H1 (cell line): Measurements from ENCODE around the gene CLDN4. TPM values are rescaled to one million over a fixed set of nuclear protein-coding genes. Genes with fewer than 3 reads are reported as not detected.
A peak's percentile ranks its signal among the peaks of the same experiment; 100 is the strongest.

Source experiments
- BACH1 ChIP-seq: IDR thresholded peaks from 2 replicates; pipeline ENCODE4 v1.6.1; 2012; ENCODE audit warnings: low read length, improper control_type of control experiment
- CHD1 ChIP-seq: IDR thresholded peaks from 2 replicates; pipeline ENCODE4 v1.6.1; 2012; ENCODE audit warnings: low read depth, low read length, improper control_type of control experiment
- CHD2 ChIP-seq: IDR thresholded peaks from 2 replicates; pipeline ENCODE4 v1.6.1; 2012; ENCODE audit warnings: low read length, improper control_type of control experiment
- CTCF ChIP-seq, 3 experiments: IDR thresholded peaks; 1 replicate in 2 of 3; 2 replicates in 1 of 3; pipeline versions ENCODE4 v1.5.1 to v1.6.1; 2011; ENCODE audit warnings: low read length in 3 of 3, mild to moderate bottlenecking in 3 of 3, inconsistent platforms in 2 of 3, low read depth in 1 of 3, moderate library complexity in 1 of 3; ENCODE audit not compliant: insufficient read depth in 1 of 3; ENCODE audit errors: control extremely low read depth in 1 of 3
- EZH2 ChIP-seq: fragments of 200-600 bp; sonication (generic); IDR thresholded peaks from 2 replicates; pipeline ENCODE4 v1.7.1; 2012; ENCODE audit warnings: low read depth, mild to moderate bottlenecking, moderate library complexity, low read length, inconsistent platforms; ENCODE audit not compliant: severe bottlenecking
- JUND ChIP-seq: IDR thresholded peaks from 2 replicates; pipeline ENCODE4 v1.6.1; 2011; ENCODE audit warnings: mild to moderate bottlenecking, improper control_type of control experiment, low read length
- PHF8 ChIP-seq: fragments of 200-600 bp; sonication (generic); conservative IDR thresholded peaks from 2 replicates; pipeline ENCODE4 v1.7.1; 2012; ENCODE audit warnings: low read depth, mild to moderate bottlenecking, inconsistent platforms, low read length, moderate library complexity
- POLR2AphosphoS5 ChIP-seq: IDR thresholded peaks from 2 replicates; pipeline ENCODE4 v1.6.1; 2011; ENCODE audit warnings: low read depth, low read length
- RXRA ChIP-seq: IDR thresholded peaks from 2 replicates; pipeline ENCODE4 v1.6.1; 2011; ENCODE audit warnings: low read depth, mild to moderate bottlenecking, low read length, moderate library complexity; ENCODE audit not compliant: insufficient read depth
- SIN3A ChIP-seq, 2 experiments: IDR thresholded peaks in 1 of 2; conservative IDR thresholded peaks in 1 of 2; 2 replicates each; pipeline ENCODE4 v1.6.1; 2011 to 2012; ENCODE audit warnings: low read length in 2 of 2, improper control_type of control experiment in 1 of 2, low read depth in 1 of 2, mild to moderate bottlenecking in 1 of 2
- SIRT6 ChIP-seq: IDR thresholded peaks from one replicate; pipeline ENCODE4 v1.7.1; 2012; ENCODE audit warnings: low read length, inconsistent platforms
- TAF1 ChIP-seq: IDR thresholded peaks from 2 replicates; pipeline ENCODE4 v1.6.1; 2011; ENCODE audit warnings: mild to moderate bottlenecking, low read depth, low read length
- TBP ChIP-seq: IDR thresholded peaks from 2 replicates; pipeline ENCODE4 v1.6.1; 2011; ENCODE audit warnings: low read depth, low read length, improper control_type of control experiment
- TEAD4 ChIP-seq: IDR thresholded peaks from 2 replicates; pipeline ENCODE4 v1.6.1; 2012; ENCODE audit warnings: low read depth, low read length, inconsistent platforms, mixed read lengths
- ZNF274 ChIP-seq: IDR thresholded peaks from 2 replicates; pipeline ENCODE4 v1.7.0; 2012; ENCODE audit warnings: low read length, borderline replicate concordance; ENCODE audit errors: extremely low read depth
- polyA plus RNA-seq, 7 experiments: library from polyadenylated mRNA; depleted of rRNA in 3 of 7; stranded (reverse) in 5 of 7; unstranded in 2 of 7; fragments of >200 nt in 5 of 7; fragments of 200-250 nt in 2 of 7; gene quantifications; 1 replicate in 5 of 7; 2 replicates in 1 of 7; 4 replicates in 1 of 7; pipeline versions ENCODE4 v1.2.1 to v1.2.3, GENCODE V29; 2011 to 2013; ENCODE audit warnings: missing spikeins in 2 of 7, mixed read lengths in 2 of 7
- total RNA-seq: library from RNA; stranded (reverse); fragmentation: NEBNext Ultra II Directional; extraction: Animal tissue kit (Norgen Biotek cat#: 25700); gene quantifications from 2 replicates; pipeline ENCODE4 v1.2.1, GENCODE V29; 2021
- TF ChIP-seq, protein P1 (sequence below): IDR thresholded peaks from 2 replicates; pipeline ENCODE4 v1.6.1; 2012; ENCODE audit warnings: inconsistent platforms
- TF ChIP-seq, protein P2 (sequence below): IDR thresholded peaks from 2 replicates; pipeline ENCODE4 v1.6.1; 2012; ENCODE audit warnings: low read length, inconsistent platforms
- TF ChIP-seq, protein P3 (sequence below): IDR thresholded peaks from 2 replicates; pipeline ENCODE4 v1.6.1; 2011; ENCODE audit warnings: low read length, improper control_type of control experiment

The CLDN4 gene
- total and polyA plus RNA-seq, 2 of the 8 experiments (the other 6 are each of a cell fraction or from before 2014, with no cell fraction given): 28.0 to 69.3 TPM

GRCh38 chr7:73828107-73828803 lies 2.5 kb upstream of the CLDN4 start (continued):
- TF ChIP-seq, protein P1, sequence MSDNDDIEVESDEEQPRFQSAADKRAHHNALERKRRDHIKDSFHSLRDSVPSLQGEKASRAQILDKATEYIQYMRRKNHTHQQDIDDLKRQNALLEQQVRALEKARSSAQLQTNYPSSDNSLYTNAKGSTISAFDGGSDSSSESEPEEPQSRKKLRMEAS: no peak
- TF ChIP-seq CHD2 (no peak), SIN3A (conservative IDR thresholded peaks at IDR 0.05 in 1 of 2, IDR thresholded peaks at IDR 0.05 in 1 of 2; ENCODE audit: low read depth in 1 of 2, low read length in 2 of 2) (no peak), JUND (0 out of 2 replicates have a peak, but pooled peaks have one; percentile 52), PHF8 (no peak), TBP (peak; percentile 14; the same call in 1 of the 2 replicates), BACH1 (no peak), CHD1 (no peak), SIRT6 (no peak), RXRA (no peak), EZH2 (no peak), TAF1 (0 out of 2 replicates have a peak, but pooled peaks have one; percentile 30), ZNF274 (no peak), CTCF (IDR thresholded peaks at IDR 0.05; ENCODE audit: control extremely low read depth in 1 of 3, insufficient read depth in 1 of 3, low read depth in 1 of 3, low read length in 3 of 3) (no peak), POLR2AphosphoS5 (0 out of 2 replicates have a peak, but pooled peaks have one; percentile 13), TEAD4 (no peak)
- TF ChIP-seq, protein P2, sequence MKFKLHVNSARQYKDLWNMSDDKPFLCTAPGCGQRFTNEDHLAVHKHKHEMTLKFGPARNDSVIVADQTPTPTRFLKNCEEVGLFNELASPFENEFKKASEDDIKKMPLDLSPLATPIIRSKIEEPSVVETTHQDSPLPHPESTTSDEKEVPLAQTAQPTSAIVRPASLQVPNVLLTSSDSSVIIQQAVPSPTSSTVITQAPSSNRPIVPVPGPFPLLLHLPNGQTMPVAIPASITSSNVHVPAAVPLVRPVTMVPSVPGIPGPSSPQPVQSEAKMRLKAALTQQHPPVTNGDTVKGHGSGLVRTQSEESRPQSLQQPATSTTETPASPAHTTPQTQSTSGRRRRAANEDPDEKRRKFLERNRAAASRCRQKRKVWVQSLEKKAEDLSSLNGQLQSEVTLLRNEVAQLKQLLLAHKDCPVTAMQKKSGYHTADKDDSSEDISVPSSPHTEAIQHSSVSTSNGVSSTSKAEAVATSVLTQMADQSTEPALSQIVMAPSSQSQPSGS: no peak
- TF ChIP-seq, protein P3, sequence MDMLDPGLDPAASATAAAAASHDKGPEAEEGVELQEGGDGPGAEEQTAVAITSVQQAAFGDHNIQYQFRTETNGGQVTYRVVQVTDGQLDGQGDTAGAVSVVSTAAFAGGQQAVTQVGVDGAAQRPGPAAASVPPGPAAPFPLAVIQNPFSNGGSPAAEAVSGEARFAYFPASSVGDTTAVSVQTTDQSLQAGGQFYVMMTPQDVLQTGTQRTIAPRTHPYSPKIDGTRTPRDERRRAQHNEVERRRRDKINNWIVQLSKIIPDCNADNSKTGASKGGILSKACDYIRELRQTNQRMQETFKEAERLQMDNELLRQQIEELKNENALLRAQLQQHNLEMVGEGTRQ: 0 out of 2 replicates have a peak, but pooled peaks have one; percentile 18
